GM23338 (cell line): ENCODE data around the gene FTCD. TPM values are rescaled to one million over a fixed set of nuclear protein-coding genes. Genes with fewer than 3 reads are reported as not detected.

Experiments used
- ATAC-seq: fragments of 200-7000 bp; cut with Tn5 transposase; 3 replicates; pipeline ENCODE4 v1.9.1; 2020
- DNase-seq: peaks from one replicate; pipeline ENCODE4 v3.0.0-alpha.2; 2015; ENCODE audit warnings: low spot score
- H2AFZ ChIP-seq: fragments of 200-600 bp; sonication (generic); 2 replicates; pipeline ENCODE4 v1.8.0; 2016; ENCODE audit warnings: antibody characterized with exemption, mild to moderate bottlenecking, moderate library complexity
- H3F3A ChIP-seq: fragments of 200-600 bp; sonication (generic); replicated peaks from 2 replicates; pipeline ENCODE4 v1.8.0; 2017; ENCODE audit warnings: antibody characterized with exemption, mixed run types, low read depth
- H3K27ac ChIP-seq: fragments of 200-600 bp; sonication (generic); 2 replicates; pipeline ENCODE4 v1.6.1; 2016; ENCODE audit warnings: low read depth
- H3K27me3 ChIP-seq: fragments of 200-600 bp; sonication (generic); 2 replicates; pipeline ENCODE4 v1.8.0; 2016; ENCODE audit warnings: mild to moderate bottlenecking, mixed run types, moderate library complexity; ENCODE audit not compliant: insufficient read depth
- H3K36me3 ChIP-seq: fragments of 200-600 bp; sonication (generic); 2 replicates; pipeline ENCODE4 v1.8.0; 2016; ENCODE audit warnings: mild to moderate bottlenecking; ENCODE audit not compliant: insufficient read depth
- H3K4me1 ChIP-seq: fragments of 200-600 bp; sonication (generic); 2 replicates; pipeline ENCODE4 v1.8.0; 2016; ENCODE audit warnings: mild to moderate bottlenecking, moderate library complexity; ENCODE audit not compliant: insufficient read depth
- H3K4me2 ChIP-seq: fragments of 200-600 bp; sonication (generic); 2 replicates; pipeline ENCODE4 v1.7.1; 2017; ENCODE audit warnings: mixed run types
- H3K4me3 ChIP-seq: fragments of 200-600 bp; sonication (generic); 2 replicates; pipeline ENCODE4 v1.6.1; 2016; ENCODE audit warnings: mixed run types
- H3K79me2 ChIP-seq: fragments of 200-600 bp; sonication (generic); replicated peaks from 2 replicates; pipeline ENCODE4 v1.8.0; 2017; ENCODE audit warnings: mild to moderate bottlenecking; ENCODE audit not compliant: insufficient read depth
- H3K9me2 ChIP-seq: fragments of 200-600 bp; sonication (generic); 2 replicates; pipeline ENCODE4 v1.8.0; 2017; ENCODE audit not compliant: insufficient read depth
- H4K20me1 ChIP-seq: fragments of 200-600 bp; sonication (generic); replicated peaks from 2 replicates; pipeline ENCODE4 v1.8.0; 2017; ENCODE audit warnings: mild to moderate bottlenecking; ENCODE audit not compliant: insufficient read depth
- H3K27ac Mint-ChIP-seq: 2 replicates; pipeline ENCODE4 v1.8.0; 2020; ENCODE audit warnings: inconsistent platforms, mild to moderate bottlenecking, moderate library complexity, mixed read lengths
- H3K27me3 Mint-ChIP-seq: 3 replicates; pipeline ENCODE4 v1.8.0; 2022; ENCODE audit warnings: low read depth, mild to moderate bottlenecking, moderate library complexity, mixed read lengths, inconsistent platforms; ENCODE audit not compliant: insufficient read depth, poor library complexity
- H3K36me3 Mint-ChIP-seq: 3 replicates; pipeline ENCODE4 v1.8.0; 2021; ENCODE audit warnings: low read depth, mild to moderate bottlenecking, inconsistent platforms, moderate library complexity, mixed read lengths
- H3K4me1 Mint-ChIP-seq: 3 replicates; pipeline ENCODE4 v1.8.0; 2020; ENCODE audit warnings: mild to moderate bottlenecking, inconsistent platforms, mixed read lengths
- H3K4me3 Mint-ChIP-seq: 3 replicates; pipeline ENCODE4 v1.8.0; 2021; ENCODE audit warnings: moderate library complexity, mild to moderate bottlenecking, inconsistent platforms, mixed read lengths
- H3K9me3 Mint-ChIP-seq: 3 replicates; pipeline ENCODE4 v1.8.0; 2020; ENCODE audit warnings: moderate library complexity, mild to moderate bottlenecking, inconsistent platforms, mixed read lengths
- CREB1 ChIP-seq: fragments of 250-450 bp; sonication (Bioruptor Pico); IDR thresholded peaks from 2 replicates; pipeline ENCODE4 v1.5.0; 2020; ENCODE audit warnings: low read depth, mild to moderate bottlenecking, moderate library complexity
- EZH2 ChIP-seq: fragments of 200-600 bp; sonication (generic); IDR thresholded peaks from one replicate; pipeline ENCODE4 v1.8.0; 2017; ENCODE audit warnings: antibody characterized with exemption, mild to moderate bottlenecking, low read depth; ENCODE audit not compliant: unreplicated experiment
- EZH2phosphoT487 ChIP-seq: fragments of 200-600 bp; sonication (generic); IDR thresholded peaks from one replicate; pipeline ENCODE4 v1.8.1; 2018; ENCODE audit warnings: antibody characterized with exemption; ENCODE audit not compliant: unreplicated experiment
- JUNB ChIP-seq: IDR thresholded peaks from one replicate; pipeline ENCODE4 v1.6.1; 2016; ENCODE audit warnings: antibody characterized with exemption; ENCODE audit not compliant: unreplicated experiment
- NANOG ChIP-seq: IDR thresholded peaks from 2 replicates; pipeline ENCODE4 v1.6.1; 2016; ENCODE audit warnings: antibody characterized with exemption, borderline replicate concordance
- POLR2AphosphoS5 ChIP-seq: IDR thresholded peaks from 2 replicates; pipeline ENCODE4 v1.6.1; 2016; ENCODE audit warnings: antibody characterized with exemption, low read depth
- STAT1 ChIP-seq: IDR thresholded peaks from one replicate; pipeline ENCODE4 v1.6.1; 2016; ENCODE audit warnings: antibody characterized with exemption; ENCODE audit not compliant: unreplicated experiment
- ZNF114 ChIP-seq: fragments of 250-450 bp; sonication (Bioruptor Pico); IDR thresholded peaks from 2 replicates; pipeline ENCODE4 v1.5.0; 2020; ENCODE audit warnings: mild to moderate bottlenecking, moderate library complexity
- ZNF331 ChIP-seq: fragments of 250-450 bp; sonication (Bioruptor Pico); IDR thresholded peaks from 2 replicates; pipeline ENCODE4 v1.5.0; 2020; ENCODE audit warnings: low read depth, mild to moderate bottlenecking, moderate library complexity
- polyA plus RNA-seq: library from polyadenylated mRNA; unstranded; fragments of >200 nt; fragmentation: Nextera tagmentation; extraction: Ambion mirVana; gene quantifications from 2 replicates; pipeline ENCODE4 v1.2.1, GENCODE V29; 2016
- total RNA-seq: library from RNA; depleted of rRNA; stranded (reverse); fragments of >200 nt; shearing (Covaris generic); gene quantifications from 2 replicates; pipeline ENCODE4 v1.2.3, GENCODE V29; 2014
- TF ChIP-seq, protein P1 (sequence below): IDR thresholded peaks from one replicate; pipeline ENCODE4 v1.6.1; 2018; ENCODE audit warnings: antibody characterized with exemption; ENCODE audit not compliant: unreplicated experiment
- TF ChIP-seq, protein P2 (sequence below), 2 experiments: fragments of 200-600 bp in 1 of 2; sonication (generic) in 1 of 2; conservative IDR thresholded peaks; 2 replicates each; pipeline versions ENCODE4 v1.5.1 to v1.6.1; 2016 to 2017; ENCODE audit warnings: antibody characterized with exemption in 2 of 2, low read depth in 2 of 2, mild to moderate bottlenecking in 2 of 2, moderate library complexity in 1 of 2
- TF ChIP-seq, protein P3 (sequence below): IDR thresholded peaks from 2 replicates; pipeline ENCODE4 v1.6.1; 2016; ENCODE audit warnings: antibody characterized with exemption
- TF ChIP-seq, protein P4 (sequence below): fragments of 250-450 bp; sonication (Bioruptor Pico); IDR thresholded peaks from 2 replicates; pipeline ENCODE4 v1.5.0; 2020; ENCODE audit warnings: mild to moderate bottlenecking, moderate library complexity

The FTCD gene
- total and polyA plus RNA-seq, 2 experiments from 2014 or later: 0.90 to 2.3 TPM

DNA sequence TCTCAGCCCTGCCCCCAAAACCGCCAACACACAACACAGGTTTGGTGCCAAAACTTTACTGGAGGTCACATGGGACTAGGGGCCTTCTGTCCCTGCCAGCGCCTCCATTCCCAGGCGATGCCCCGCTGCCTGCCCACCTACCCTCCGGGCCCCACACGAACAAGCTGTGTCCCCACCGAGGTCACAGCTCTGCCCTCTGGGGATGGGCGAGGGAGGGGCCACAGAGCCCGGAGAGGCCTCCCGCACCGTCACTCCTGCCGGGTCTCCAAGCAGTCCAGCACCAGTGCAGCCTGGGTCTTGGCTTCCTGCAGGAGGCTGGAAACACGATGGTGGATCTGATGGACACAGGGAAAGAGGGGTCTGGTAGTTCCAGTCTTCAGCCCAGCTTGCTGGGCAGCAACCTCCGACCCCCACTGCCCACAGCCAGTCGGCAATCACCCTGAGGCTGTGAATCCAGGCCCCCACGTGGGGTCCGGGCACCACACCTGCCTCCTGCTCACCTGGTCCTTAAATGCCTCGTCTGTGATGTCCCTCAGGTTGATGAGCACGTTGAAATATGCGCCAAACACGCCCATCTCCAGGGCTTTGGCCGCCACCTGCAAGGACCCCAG is 18.5 kb downstream of the FTCD start:
- Histone ChIP-seq H3K9me2 (no peaks in the 10 kb centered on the region), H2AFZ (no peak overlapping the region), H3K36me3 (no peaks in the 10 kb centered on the region), H3K27me3 (no peaks in the 10 kb centered on the region), H3F3A (no peaks in the 10 kb centered on the region), H3K4me2 (no peak overlapping the region), H3K79me2 (no peaks in the 10 kb centered on the region), H4K20me1 (no peaks in the 10 kb centered on the region), H3K27ac (no peak overlapping the region), H3K4me3 (no peak overlapping the region), H3K4me1 (no peaks in the 10 kb centered on the region)
- Mint-ChIP-seq H3K27me3 (peaks cover 2% of the 10 kb centered on the region), H3K4me1 (peaks cover 3% of the 10 kb centered on the region; the same call in 1 of the 3 replicates), H3K9me3 (no peaks in the 10 kb centered on the region), H3K36me3 (peaks cover 3% of the 10 kb centered on the region; the same call in 2 of the 3 replicates), H3K4me3 (no peak overlapping the region), H3K27ac (no peak overlapping the region)
- TF ChIP-seq, protein P1, sequence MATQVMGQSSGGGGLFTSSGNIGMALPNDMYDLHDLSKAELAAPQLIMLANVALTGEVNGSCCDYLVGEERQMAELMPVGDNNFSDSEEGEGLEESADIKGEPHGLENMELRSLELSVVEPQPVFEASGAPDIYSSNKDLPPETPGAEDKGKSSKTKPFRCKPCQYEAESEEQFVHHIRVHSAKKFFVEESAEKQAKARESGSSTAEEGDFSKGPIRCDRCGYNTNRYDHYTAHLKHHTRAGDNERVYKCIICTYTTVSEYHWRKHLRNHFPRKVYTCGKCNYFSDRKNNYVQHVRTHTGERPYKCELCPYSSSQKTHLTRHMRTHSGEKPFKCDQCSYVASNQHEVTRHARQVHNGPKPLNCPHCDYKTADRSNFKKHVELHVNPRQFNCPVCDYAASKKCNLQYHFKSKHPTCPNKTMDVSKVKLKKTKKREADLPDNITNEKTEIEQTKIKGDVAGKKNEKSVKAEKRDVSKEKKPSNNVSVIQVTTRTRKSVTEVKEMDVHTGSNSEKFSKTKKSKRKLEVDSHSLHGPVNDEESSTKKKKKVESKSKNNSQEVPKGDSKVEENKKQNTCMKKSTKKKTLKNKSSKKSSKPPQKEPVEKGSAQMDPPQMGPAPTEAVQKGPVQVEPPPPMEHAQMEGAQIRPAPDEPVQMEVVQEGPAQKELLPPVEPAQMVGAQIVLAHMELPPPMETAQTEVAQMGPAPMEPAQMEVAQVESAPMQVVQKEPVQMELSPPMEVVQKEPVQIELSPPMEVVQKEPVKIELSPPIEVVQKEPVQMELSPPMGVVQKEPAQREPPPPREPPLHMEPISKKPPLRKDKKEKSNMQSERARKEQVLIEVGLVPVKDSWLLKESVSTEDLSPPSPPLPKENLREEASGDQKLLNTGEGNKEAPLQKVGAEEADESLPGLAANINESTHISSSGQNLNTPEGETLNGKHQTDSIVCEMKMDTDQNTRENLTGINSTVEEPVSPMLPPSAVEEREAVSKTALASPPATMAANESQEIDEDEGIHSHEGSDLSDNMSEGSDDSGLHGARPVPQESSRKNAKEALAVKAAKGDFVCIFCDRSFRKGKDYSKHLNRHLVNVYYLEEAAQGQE: no peak
- TF ChIP-seq, protein P2, sequence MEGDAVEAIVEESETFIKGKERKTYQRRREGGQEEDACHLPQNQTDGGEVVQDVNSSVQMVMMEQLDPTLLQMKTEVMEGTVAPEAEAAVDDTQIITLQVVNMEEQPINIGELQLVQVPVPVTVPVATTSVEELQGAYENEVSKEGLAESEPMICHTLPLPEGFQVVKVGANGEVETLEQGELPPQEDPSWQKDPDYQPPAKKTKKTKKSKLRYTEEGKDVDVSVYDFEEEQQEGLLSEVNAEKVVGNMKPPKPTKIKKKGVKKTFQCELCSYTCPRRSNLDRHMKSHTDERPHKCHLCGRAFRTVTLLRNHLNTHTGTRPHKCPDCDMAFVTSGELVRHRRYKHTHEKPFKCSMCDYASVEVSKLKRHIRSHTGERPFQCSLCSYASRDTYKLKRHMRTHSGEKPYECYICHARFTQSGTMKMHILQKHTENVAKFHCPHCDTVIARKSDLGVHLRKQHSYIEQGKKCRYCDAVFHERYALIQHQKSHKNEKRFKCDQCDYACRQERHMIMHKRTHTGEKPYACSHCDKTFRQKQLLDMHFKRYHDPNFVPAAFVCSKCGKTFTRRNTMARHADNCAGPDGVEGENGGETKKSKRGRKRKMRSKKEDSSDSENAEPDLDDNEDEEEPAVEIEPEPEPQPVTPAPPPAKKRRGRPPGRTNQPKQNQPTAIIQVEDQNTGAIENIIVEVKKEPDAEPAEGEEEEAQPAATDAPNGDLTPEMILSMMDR (conservative IDR thresholded peaks at IDR 0.05; ENCODE audit: low read depth in 2 of 2): no peak
- TF ChIP-seq JUNB (no peak), CREB1 (CRISPR knock-in tag) (no peak), EZH2phosphoT487 (no peak), NANOG (no peak), STAT1 (no peak), POLR2AphosphoS5 (no peak), EZH2 (no peak), ZNF114 (no peak), ZNF331 (CRISPR knock-in tag) (no peak)
- TF ChIP-seq, protein P3, sequence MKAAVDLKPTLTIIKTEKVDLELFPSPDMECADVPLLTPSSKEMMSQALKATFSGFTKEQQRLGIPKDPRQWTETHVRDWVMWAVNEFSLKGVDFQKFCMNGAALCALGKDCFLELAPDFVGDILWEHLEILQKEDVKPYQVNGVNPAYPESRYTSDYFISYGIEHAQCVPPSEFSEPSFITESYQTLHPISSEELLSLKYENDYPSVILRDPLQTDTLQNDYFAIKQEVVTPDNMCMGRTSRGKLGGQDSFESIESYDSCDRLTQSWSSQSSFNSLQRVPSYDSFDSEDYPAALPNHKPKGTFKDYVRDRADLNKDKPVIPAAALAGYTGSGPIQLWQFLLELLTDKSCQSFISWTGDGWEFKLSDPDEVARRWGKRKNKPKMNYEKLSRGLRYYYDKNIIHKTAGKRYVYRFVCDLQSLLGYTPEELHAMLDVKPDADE: no peak
- TF ChIP-seq, protein P4, sequence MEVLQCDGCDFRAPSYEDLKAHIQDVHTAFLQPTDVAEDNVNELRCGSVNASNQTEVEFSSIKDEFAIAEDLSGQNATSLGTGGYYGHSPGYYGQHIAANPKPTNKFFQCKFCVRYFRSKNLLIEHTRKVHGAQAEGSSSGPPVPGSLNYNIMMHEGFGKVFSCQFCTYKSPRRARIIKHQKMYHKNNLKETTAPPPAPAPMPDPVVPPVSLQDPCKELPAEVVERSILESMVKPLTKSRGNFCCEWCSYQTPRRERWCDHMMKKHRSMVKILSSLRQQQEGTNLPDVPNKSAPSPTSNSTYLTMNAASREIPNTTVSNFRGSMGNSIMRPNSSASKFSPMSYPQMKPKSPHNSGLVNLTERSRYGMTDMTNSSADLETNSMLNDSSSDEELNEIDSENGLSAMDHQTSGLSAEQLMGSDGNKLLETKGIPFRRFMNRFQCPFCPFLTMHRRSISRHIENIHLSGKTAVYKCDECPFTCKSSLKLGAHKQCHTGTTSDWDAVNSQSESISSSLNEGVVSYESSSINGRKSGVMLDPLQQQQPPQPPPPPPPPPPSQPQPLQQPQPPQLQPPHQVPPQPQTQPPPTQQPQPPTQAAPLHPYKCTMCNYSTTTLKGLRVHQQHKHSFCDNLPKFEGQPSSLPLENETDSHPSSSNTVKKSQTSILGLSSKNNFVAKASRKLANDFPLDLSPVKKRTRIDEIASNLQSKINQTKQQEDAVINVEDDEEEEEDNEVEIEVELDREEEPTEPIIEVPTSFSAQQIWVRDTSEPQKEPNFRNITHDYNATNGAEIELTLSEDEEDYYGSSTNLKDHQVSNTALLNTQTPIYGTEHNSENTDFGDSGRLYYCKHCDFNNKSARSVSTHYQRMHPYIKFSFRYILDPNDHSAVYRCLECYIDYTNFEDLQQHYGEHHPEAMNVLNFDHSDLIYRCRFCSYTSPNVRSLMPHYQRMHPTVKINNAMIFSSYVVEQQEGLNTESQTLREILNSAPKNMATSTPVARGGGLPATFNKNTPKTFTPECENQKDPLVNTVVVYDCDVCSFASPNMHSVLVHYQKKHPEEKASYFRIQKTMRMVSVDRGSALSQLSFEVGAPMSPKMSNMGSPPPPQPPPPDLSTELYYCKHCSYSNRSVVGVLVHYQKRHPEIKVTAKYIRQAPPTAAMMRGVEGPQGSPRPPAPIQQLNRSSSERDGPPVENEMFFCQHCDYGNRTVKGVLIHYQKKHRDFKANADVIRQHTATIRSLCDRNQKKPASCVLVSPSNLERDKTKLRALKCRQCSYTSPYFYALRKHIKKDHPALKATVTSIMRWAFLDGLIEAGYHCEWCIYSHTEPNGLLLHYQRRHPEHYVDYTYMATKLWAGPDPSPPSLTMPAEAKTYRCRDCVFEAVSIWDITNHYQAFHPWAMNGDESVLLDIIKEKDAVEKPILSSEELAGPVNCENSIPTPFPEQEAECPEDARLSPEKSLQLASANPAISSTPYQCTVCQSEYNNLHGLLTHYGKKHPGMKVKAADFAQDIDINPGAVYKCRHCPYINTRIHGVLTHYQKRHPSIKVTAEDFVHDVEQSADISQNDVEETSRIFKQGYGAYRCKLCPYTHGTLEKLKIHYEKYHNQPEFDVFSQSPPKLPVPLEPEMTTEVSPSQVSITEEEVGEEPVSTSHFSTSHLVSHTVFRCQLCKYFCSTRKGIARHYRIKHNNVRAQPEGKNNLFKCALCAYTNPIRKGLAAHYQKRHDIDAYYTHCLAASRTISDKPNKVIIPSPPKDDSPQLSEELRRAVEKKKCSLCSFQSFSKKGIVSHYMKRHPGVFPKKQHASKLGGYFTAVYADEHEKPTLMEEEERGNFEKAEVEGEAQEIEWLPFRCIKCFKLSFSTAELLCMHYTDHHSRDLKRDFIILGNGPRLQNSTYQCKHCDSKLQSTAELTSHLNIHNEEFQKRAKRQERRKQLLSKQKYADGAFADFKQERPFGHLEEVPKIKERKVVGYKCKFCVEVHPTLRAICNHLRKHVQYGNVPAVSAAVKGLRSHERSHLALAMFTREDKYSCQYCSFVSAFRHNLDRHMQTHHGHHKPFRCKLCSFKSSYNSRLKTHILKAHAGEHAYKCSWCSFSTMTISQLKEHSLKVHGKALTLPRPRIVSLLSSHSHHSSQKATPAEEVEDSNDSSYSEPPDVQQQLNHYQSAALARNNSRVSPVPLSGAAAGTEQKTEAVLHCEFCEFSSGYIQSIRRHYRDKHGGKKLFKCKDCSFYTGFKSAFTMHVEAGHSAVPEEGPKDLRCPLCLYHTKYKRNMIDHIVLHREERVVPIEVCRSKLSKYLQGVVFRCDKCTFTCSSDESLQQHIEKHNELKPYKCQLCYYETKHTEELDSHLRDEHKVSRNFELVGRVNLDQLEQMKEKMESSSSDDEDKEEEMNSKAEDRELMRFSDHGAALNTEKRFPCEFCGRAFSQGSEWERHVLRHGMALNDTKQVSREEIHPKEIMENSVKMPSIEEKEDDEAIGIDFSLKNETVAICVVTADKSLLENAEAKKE: no peak
- ATAC-seq (no peak), DNase-seq (no peak)
